GM19372 (cell line): ENCODE results near the gene ANKRD13D.

Experiments
- ATAC-seq: cut with Tn5 transposase; IDR thresholded peaks from one replicate; pipeline ENCODE4 v1.9.1; 2021; ENCODE audit warnings: mild to moderate bottlenecking, low read depth, moderate library complexity; ENCODE audit not compliant: unreplicated experiment

The ANKRD13D gene

GRCh38 chr11:67284811-67285540, 4.1 kb upstream of the ANKRD13D start:
- no peak for ATAC-seq

GRCh38 chr11:67285541-67286498, 3.3 kb upstream of the ANKRD13D start:
- ATAC-seq, result no peak

GRCh38 chr11:67286621-67287333, 2.3 kb upstream of the ANKRD13D start:
- no peak for ATAC-seq

GRCh38 chr11:67287355-67288197, 1.5 kb upstream of the ANKRD13D start:
- no peak for ATAC-seq

- no peak for ATAC-seq
These were observed 978 bp upstream of the ANKRD13D start for GRCh38 chr11:67288198-67288451.

GRCh38 chr11:67288452-67289225, 464 bp upstream of the ANKRD13D start:
- peak; percentile 70 for ATAC-seq

GRCh38 chr11:67289651-67290479, 762 bp downstream of the ANKRD13D start:
- ATAC-seq, result no peak

GRCh38 chr11:67290801-67291200, 1.7 kb downstream of the ANKRD13D start:
- no peak for ATAC-seq

- ATAC-seq, result no peak
These were observed 2.6 kb downstream of the ANKRD13D start for GRCh38 chr11:67291481-67292381.

- ATAC-seq, result no peak
These were observed 3.6 kb downstream of the ANKRD13D start for GRCh38 chr11:67292671-67293070.

GRCh38 chr11:67293090-67293489, 4.0 kb downstream of the ANKRD13D start:
- ATAC-seq, result no peak

GRCh38 chr11:67295846-67296245, 6.7 kb downstream of the ANKRD13D start:
- ATAC-seq, result no peak

GRCh38 chr11:67298786-67299185, 9.7 kb downstream of the ANKRD13D start:
- ATAC-seq, result no peak

- no peak for ATAC-seq
These were observed 10.5 kb downstream of the ANKRD13D start for GRCh38 chr11:67299471-67300191.

- no peak for ATAC-seq
These were observed 11.2 kb downstream of the ANKRD13D start for GRCh38 chr11:67300256-67300755.

GRCh38 chr11:67300756-67301312, 11.7 kb downstream of the ANKRD13D start:
- ATAC-seq, result no peak
